DND-41 (cell line): ENCODE results near the gene VANGL1.

Experiments
- ATAC-seq: fragments of 200-7000 bp; cut with Tn5 transposase; 3 replicates; pipeline ENCODE4 v1.9.1; 2021; ENCODE audit warnings: low read depth; ENCODE audit not compliant: insufficient read depth
- DNase-seq: peaks from one replicate; pipeline ENCODE4 v3.0.0-alpha.2; 2020
- H2AFZ ChIP-seq: 2 replicates; pipeline ENCODE4 v1.6.0; 2012; ENCODE audit warnings: low read depth, low read length
- H3K27ac ChIP-seq: 2 replicates; pipeline ENCODE4 v1.5.1; 2012; ENCODE audit warnings: low read length, inconsistent platforms
- H3K27me3 ChIP-seq: fragments of 200-600 bp; sonication (generic); 2 replicates; pipeline ENCODE4 v1.6.0; 2012; ENCODE audit warnings: low read length, mild to moderate bottlenecking, inconsistent platforms; ENCODE audit not compliant: insufficient read depth, poor library complexity
- H3K36me3 ChIP-seq: 2 replicates; pipeline ENCODE4 v1.5.1; 2012; ENCODE audit warnings: low read length, inconsistent platforms; ENCODE audit not compliant: insufficient read depth
- H3K4me1 ChIP-seq: 2 replicates; pipeline ENCODE4 v1.5.1; 2012; ENCODE audit warnings: mild to moderate bottlenecking, low read length; ENCODE audit not compliant: insufficient read depth
- H3K4me2 ChIP-seq: 2 replicates; pipeline ENCODE4 v1.6.0; 2012; ENCODE audit warnings: mild to moderate bottlenecking, moderate library complexity, low read length, inconsistent platforms; ENCODE audit not compliant: insufficient read depth
- H3K4me3 ChIP-seq, 2 experiments: fragments of 200-600 bp in 1 of 2; shearing (Covaris generic) in 1 of 2; 2 replicates each; pipeline ENCODE4 v1.5.1; 2012 to 2016; ENCODE audit warnings: inconsistent platforms in 2 of 2, low read length in 2 of 2, mild to moderate bottlenecking in 2 of 2, low read depth in 1 of 2, moderate library complexity in 1 of 2
- H3K79me2 ChIP-seq: 2 replicates; pipeline ENCODE4 v1.6.0; 2012; ENCODE audit warnings: low read length, inconsistent platforms; ENCODE audit not compliant: insufficient read depth
- H3K9ac ChIP-seq: 2 replicates; pipeline ENCODE4 v1.6.0; 2012; ENCODE audit warnings: low read depth, mild to moderate bottlenecking, inconsistent platforms, low read length, moderate library complexity
- H3K9me3 ChIP-seq: 2 replicates; pipeline ENCODE4 v1.5.1; 2012; ENCODE audit warnings: low read length, moderate library complexity, mild to moderate bottlenecking, inconsistent platforms; ENCODE audit not compliant: insufficient read depth, severe bottlenecking
- H4K20me1 ChIP-seq: 2 replicates; pipeline ENCODE4 v1.6.0; 2012; ENCODE audit warnings: low read length; ENCODE audit not compliant: insufficient read depth
- CTCF ChIP-seq: IDR thresholded peaks from 2 replicates; pipeline ENCODE4 v1.5.1; 2012; ENCODE audit warnings: borderline replicate concordance, low read length, moderate library complexity, mild to moderate bottlenecking; ENCODE audit not compliant: poor library complexity, severe bottlenecking; ENCODE audit errors: extremely low read depth
- EZH2 ChIP-seq: IDR thresholded peaks from 3 replicates; pipeline ENCODE4 v1.6.1; 2012; ENCODE audit warnings: borderline replicate concordance, low read depth, mild to moderate bottlenecking, moderate library complexity, low read length, inconsistent platforms; ENCODE audit not compliant: severe bottlenecking

VANGL1 gene

GRCh38 chr1:115729756-115730155, 88.0 kb downstream of the VANGL1 start:
- TF ChIP-seq EZH2 (no peak), CTCF (no peak)
- Histone ChIP-seq H3K79me2 (no peaks in the 10 kb centered on the region), H3K9me3 (no peaks in the 10 kb centered on the region), H4K20me1 (no peaks in the 10 kb centered on the region), H2AFZ (no peak overlapping the region), H3K4me3 (no peak overlapping the region), H3K27ac (no peak overlapping the region), H3K4me2 (no peak overlapping the region), H3K36me3 (no peaks in the 10 kb centered on the region), H3K27me3 (no peaks in the 10 kb centered on the region), H3K9ac (no peak overlapping the region), H3K4me1 (no peaks in the 10 kb centered on the region)
- DNase-seq (no peak), ATAC-seq (no peak)

DNA sequence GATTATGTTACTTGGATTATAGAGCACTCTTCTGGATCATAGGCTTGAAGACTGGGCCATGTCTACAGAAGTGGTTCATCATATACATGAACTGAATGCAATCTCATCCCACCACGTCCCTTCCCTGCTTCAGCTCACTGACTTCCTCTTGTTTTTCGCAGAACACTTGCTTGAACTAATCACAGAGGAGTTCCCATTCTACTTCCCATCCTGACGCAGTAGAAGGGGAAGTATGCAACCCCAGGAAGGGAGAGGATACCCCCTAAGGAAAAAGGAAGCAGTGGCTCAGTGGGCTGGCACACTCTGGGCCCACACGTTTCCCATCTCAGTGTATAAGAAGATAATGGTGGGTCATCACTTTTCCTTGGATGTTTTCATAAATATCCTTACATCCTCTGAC, 90.5 kb downstream of the VANGL1 start:
- H3K79me2 ChIP-seq, result no peaks in the 10 kb centered on the region
- no peaks in the 10 kb centered on the region for H3K9me3 ChIP-seq
- H3K27me3 ChIP-seq, result no peaks in the 10 kb centered on the region
- no peak for TF ChIP-seq CTCF
- no peak for TF ChIP-seq EZH2
- H3K27ac ChIP-seq, result no peak overlapping the region
- H2AFZ ChIP-seq, result no peak overlapping the region
- no peaks in the 10 kb centered on the region for H4K20me1 ChIP-seq
- DNase-seq (no peak), ATAC-seq (no peak)
- no peak overlapping the region for H3K4me2 ChIP-seq
- H3K36me3 ChIP-seq, result no peaks in the 10 kb centered on the region
- no peak overlapping the region for H3K4me3 ChIP-seq
- H3K9ac ChIP-seq, result no peak overlapping the region
- H3K4me1 ChIP-seq, result no peaks in the 10 kb centered on the region

DNA sequence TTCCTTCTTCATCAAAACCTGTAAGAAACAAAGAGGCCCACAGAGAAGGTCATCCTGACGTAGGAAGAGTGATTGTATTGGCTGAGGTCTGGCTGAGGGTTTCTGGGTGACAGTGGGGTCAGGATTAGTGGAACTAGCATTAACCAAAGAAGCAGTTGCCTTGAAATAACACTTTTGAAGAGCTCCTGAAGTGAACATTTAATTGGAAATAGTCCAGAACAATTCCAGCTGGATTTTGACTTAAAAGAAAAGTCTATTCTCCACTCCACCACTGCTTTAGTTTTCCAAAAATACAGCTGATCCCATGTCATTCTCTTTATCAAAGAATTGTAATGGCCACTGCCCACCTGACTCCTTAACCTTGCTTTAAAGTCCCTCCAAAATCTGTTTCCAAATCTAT, 99.0 kb downstream of the VANGL1 start:
- Histone ChIP-seq H3K36me3 (no peaks in the 10 kb centered on the region), H3K4me2 (no peak overlapping the region), H3K27ac (no peak overlapping the region), H4K20me1 (no peaks in the 10 kb centered on the region), H3K79me2 (no peaks in the 10 kb centered on the region), H3K9ac (no peak overlapping the region), H2AFZ (no peak overlapping the region), H3K9me3 (no peaks in the 10 kb centered on the region), H3K27me3 (no peaks in the 10 kb centered on the region), H3K4me1 (no peaks in the 10 kb centered on the region), H3K4me3 (no peak overlapping the region)
- no peak for ATAC-seq
- TF ChIP-seq EZH2, result no peak
- no peak for TF ChIP-seq CTCF
- DNase-seq, result no peak
